A549 (cell line): ENCODE results near the gene TCF12. TPM values are rescaled to one million over a fixed set of nuclear protein-coding genes. Genes with fewer than 3 reads are reported as not detected.

Source experiments
- ATAC-seq, 2 experiments: fragments of 200-7000 bp in 1 of 2; fragments of >200 bp in 1 of 2; cut with Nextera tagmentation in 1 of 2; cut with Tn5 transposase in 1 of 2; 3 replicates each; pipeline versions ENCODE4 v1.8.0 to v1.9.1; 2018 to 2020; ENCODE audit warnings: mild to moderate bottlenecking in 1 of 2, moderate library complexity in 1 of 2
- CTCF ChIA-PET: fragments of 300-600 bp; sonication (Branson Sonifier 250); formaldehyde crosslinking; extraction: SDS; loops from one replicate; lab custom pipeline; 2021; ENCODE audit warnings: antibody characterized with exemption, inconsistent platforms; lab: Yijun Ruan, JAX
- POLR2A ChIA-PET: fragments of 350-600 bp; formaldehyde crosslinking; extraction: SDS; loops from one replicate; lab custom pipeline; 2021; ENCODE audit warnings: antibody characterized with exemption, inconsistent platforms; lab: Yijun Ruan, JAX
- DNase-seq, 2 experiments: peaks; one replicate each; pipeline versions ENCODE4 v3.0.0 to v3.0.0-alpha.2; 2011 to 2016; ENCODE audit warnings: low read depth in 1 of 2, low spot score in 1 of 2
- FAIRE-seq: peaks from 2 replicates; lab custom pipeline; 2011; peaks lifted over from hg19 to GRCh38; lab: Jason Lieb, UNC
- H3K27ac ChIP-seq, 2 experiments: fragments of >200 bp; sonication (Bioruptor Twin); formaldehyde crosslinking; 3 replicates each; pipeline ENCODE4 v1.5.1; 2016 to 2017
- H3K4me1 ChIP-seq: fragments of >200 bp; sonication (Bioruptor Twin); formaldehyde crosslinking; 3 replicates; pipeline ENCODE4 v1.6.1; 2016
- H3K4me2 ChIP-seq: fragments of >200 bp; sonication (Bioruptor Twin); formaldehyde crosslinking; 3 replicates; pipeline ENCODE4 v1.6.1; 2016
- H3K4me3 ChIP-seq: fragments of >200 bp; sonication (Bioruptor Twin); formaldehyde crosslinking; 3 replicates; pipeline ENCODE4 v1.5.1; 2016
- H3K9me3 ChIP-seq: fragments of >200 bp; sonication (Bioruptor Twin); formaldehyde crosslinking; 3 replicates; pipeline ENCODE4 v1.6.1; 2016
- BCL3 ChIP-seq: fragments of >200 bp; sonication (Bioruptor Twin); formaldehyde crosslinking; IDR thresholded peaks from 3 replicates; pipeline ENCODE4 v1.6.1; 2016
- CBX8 ChIP-seq: fragments of 200-600 bp; sonication (generic); IDR thresholded peaks from 2 replicates; pipeline ENCODE4 v1.6.1; 2016
- CEBPB ChIP-seq, 2 experiments: fragments of >200 bp in 1 of 2; sonication (Bioruptor Twin) in 1 of 2; formaldehyde crosslinking in 1 of 2; IDR thresholded peaks; 2 replicates each; pipeline ENCODE4 v1.6.1; 2012 to 2016
- CHD2 ChIP-seq: fragments of 150-350 bp; IDR thresholded peaks from 2 replicates; pipeline ENCODE4 v1.6.1; 2014; ENCODE audit warnings: low read length; ENCODE audit not compliant: partially characterized antibody
- CHD4 ChIP-seq: fragments of 200-600 bp; sonication (generic); IDR thresholded peaks from 2 replicates; pipeline ENCODE4 v1.6.1; 2016; ENCODE audit warnings: antibody characterized with exemption, mild to moderate bottlenecking, borderline replicate concordance
- EHF ChIP-seq: fragments of 250-450 bp; sonication (Bioruptor Pico); IDR thresholded peaks from 2 replicates; pipeline ENCODE4 v1.5.0; 2020; ENCODE audit warnings: mild to moderate bottlenecking
- EP300 ChIP-seq, 2 experiments: fragments of >200 bp; sonication (Bioruptor Twin); formaldehyde crosslinking; IDR thresholded peaks; 2 replicates in 1 of 2; 3 replicates in 1 of 2; pipeline ENCODE4 v1.6.1; 2016 to 2017
- FOSL2 ChIP-seq, 2 experiments: fragments of 450-650 bp in 1 of 2; fragments of >200 bp in 1 of 2; sonication (Bioruptor Twin) in 1 of 2; formaldehyde crosslinking; IDR thresholded peaks; 2 replicates each; pipeline versions ENCODE4 v1.5.0 to v1.6.1; 2016 to 2020; ENCODE audit warnings: mild to moderate bottlenecking in 1 of 2, moderate library complexity in 1 of 2
- HDAC2 ChIP-seq: fragments of 200-600 bp; sonication (generic); IDR thresholded peaks from 2 replicates; pipeline ENCODE4 v1.6.1; 2016
- HOXA7 ChIP-seq: fragments of 250-450 bp; sonication (Bioruptor Pico); IDR thresholded peaks from 2 replicates; pipeline ENCODE4 v1.5.0; 2020; ENCODE audit warnings: mild to moderate bottlenecking, moderate library complexity
- HOXB5 ChIP-seq: fragments of 250-450 bp; sonication (Bioruptor Pico); IDR thresholded peaks from 2 replicates; pipeline ENCODE4 v1.5.0; 2020; ENCODE audit warnings: mild to moderate bottlenecking, moderate library complexity
- KDM1A ChIP-seq: fragments of 200-600 bp; sonication (generic); IDR thresholded peaks from 2 replicates; pipeline ENCODE4 v1.6.1; 2016; ENCODE audit warnings: low read depth, mild to moderate bottlenecking
- MAFK ChIP-seq: fragments of 450-650 bp; IDR thresholded peaks from 2 replicates; pipeline ENCODE4 v1.6.1; 2014; ENCODE audit not compliant: partially characterized antibody
- MAZ ChIP-seq: fragments of 150-350 bp; IDR thresholded peaks from 2 replicates; pipeline ENCODE4 v1.6.1; 2014; ENCODE audit warnings: antibody characterized with exemption, low read depth, low read length, borderline replicate concordance
- MYC ChIP-seq: IDR thresholded peaks from 2 replicates; pipeline ENCODE4 v1.6.1; 2012; ENCODE audit warnings: mild to moderate bottlenecking, inconsistent platforms, low read length, improper control_type of control experiment, borderline replicate concordance
- NFE2L2 ChIP-seq: fragments of 150-350 bp; conservative IDR thresholded peaks from 2 replicates; pipeline ENCODE4 v1.6.1; 2014; ENCODE audit warnings: low read length
- PHF8 ChIP-seq: fragments of 200-600 bp; sonication (generic); IDR thresholded peaks from 2 replicates; pipeline ENCODE4 v1.6.1; 2016; ENCODE audit warnings: low read depth, mild to moderate bottlenecking, antibody characterized with exemption, moderate library complexity, borderline replicate concordance
- POLR2AphosphoS2 ChIP-seq: conservative IDR thresholded peaks from 2 replicates; pipeline ENCODE4 v1.6.1; 2012; ENCODE audit warnings: low read length, improper control_type of control experiment, inconsistent platforms
- RAD21 ChIP-seq, 2 experiments: fragments of >200 bp in 1 of 2; sonication (Bioruptor Twin) in 1 of 2; formaldehyde crosslinking in 1 of 2; IDR thresholded peaks in 1 of 2; conservative IDR thresholded peaks in 1 of 2; 2 replicates in 1 of 2; 3 replicates in 1 of 2; pipeline ENCODE4 v1.6.1; 2012 to 2018; ENCODE audit warnings: inconsistent platforms in 1 of 2
- RARB ChIP-seq: fragments of 250-450 bp; sonication (Bioruptor Pico); IDR thresholded peaks from 2 replicates; pipeline ENCODE4 v1.8.0; 2021; ENCODE audit warnings: mild to moderate bottlenecking, moderate library complexity
- RFX5 ChIP-seq: fragments of 450-650 bp; IDR thresholded peaks from 2 replicates; pipeline ENCODE4 v1.7.1; 2014; ENCODE audit warnings: antibody characterized with exemption, mild to moderate bottlenecking, moderate library complexity
- RNF2 ChIP-seq: fragments of 200-600 bp; sonication (generic); IDR thresholded peaks from 2 replicates; pipeline ENCODE4 v1.6.1; 2016; ENCODE audit warnings: low read depth, mild to moderate bottlenecking, antibody characterized with exemption, moderate library complexity, borderline replicate concordance
- SMC3 ChIP-seq: fragments of >200 bp; sonication (Bioruptor Twin); formaldehyde crosslinking; IDR thresholded peaks from 3 replicates; pipeline ENCODE4 v1.6.1; 2018; ENCODE audit warnings: inconsistent platforms
- TFCP2L1 ChIP-seq: fragments of 250-450 bp; sonication (Bioruptor Pico); IDR thresholded peaks from 2 replicates; pipeline ENCODE4 v1.5.0; 2021; ENCODE audit warnings: mild to moderate bottlenecking
- ZNF302 ChIP-seq: fragments of 250-450 bp; sonication (Bioruptor Pico); IDR thresholded peaks from 2 replicates; pipeline ENCODE4 v1.9.0; 2021; ENCODE audit warnings: inconsistent platforms, mild to moderate bottlenecking, moderate library complexity
- ZSCAN20 ChIP-seq: fragments of 250-450 bp; sonication (Bioruptor Pico); IDR thresholded peaks from 2 replicates; pipeline ENCODE4 v1.8.0; 2022; ENCODE audit warnings: mild to moderate bottlenecking, moderate library complexity
- WGBS: methylation state at CpG from one replicate; pipeline ENCODE4 v1.1.6; 2017; ENCODE audit errors: missing lambda C conversion rate; 5-methylcytosine and 5-hydroxymethylcytosine counted together
- polyA plus RNA-seq, 4 experiments: library from polyadenylated mRNA; depleted of rRNA in 3 of 4; stranded (reverse); fragments of >200 nt; fragmentation: RNase III in 1 of 4; extraction: RNeasy Plus Mini Kit Qiagen cat#74134 plus additional on column Dnase treatment in 1 of 4; gene quantifications; 2 replicates in 3 of 4; 3 replicates in 1 of 4; pipeline ENCODE4 v1.2.3, GENCODE V29; 2011 to 2017
- TF ChIP-seq, protein P1 (sequence below): IDR thresholded peaks from 2 replicates; pipeline ENCODE4 v1.6.1; 2012
- TF ChIP-seq, protein P2 (sequence below): IDR thresholded peaks from 2 replicates; pipeline ENCODE4 v1.6.1; 2012

The TCF12 gene
- polyA plus RNA-seq, 2 of the 4 experiments (the other 2 are of a cell fraction): 36.3 to 121 TPM

GRCh38 chr15:57330619-57331340 is 412.3 kb downstream of the TCF12 start:
- WGBS: 66% methylated on average over 14 of the region's 14 CpGs
- DNase-seq (no peak), FAIRE-seq (no peak), ATAC-seq (no peak)
- no peak overlapping the region for H3K27ac ChIP-seq
- TF ChIP-seq NFE2L2 (no peak), CHD4 (no peak), MYC (no peak), PHF8 (no peak), BCL3 (no peak), HOXB5 (CRISPR knock-in tag) (no peak), MAFK (no peak), ZSCAN20 (CRISPR knock-in tag) (no peak), RARB (CRISPR knock-in tag) (no peak)
- TF ChIP-seq, protein P1, sequence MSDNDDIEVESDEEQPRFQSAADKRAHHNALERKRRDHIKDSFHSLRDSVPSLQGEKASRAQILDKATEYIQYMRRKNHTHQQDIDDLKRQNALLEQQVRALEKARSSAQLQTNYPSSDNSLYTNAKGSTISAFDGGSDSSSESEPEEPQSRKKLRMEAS: no peak
- peaks cover 12% of the 10 kb centered on the region; the same call in 2 of the 3 replicates for H3K4me1 ChIP-seq
- no peak overlapping the region for H3K4me2 ChIP-seq
- no peak overlapping the region for H3K4me3 ChIP-seq
- no peaks in the 10 kb centered on the region for H3K9me3 ChIP-seq
- POLR2A ChIA-PET: no interaction called here
- CTCF ChIA-PET: interaction anchor here (1.1 to 7.5 kb wide), 5 partner anchors 10 to 840 kb away, joined by 3 to 98 read pairs (median 15); no protein-coding TSS in a partner anchor

DNA sequence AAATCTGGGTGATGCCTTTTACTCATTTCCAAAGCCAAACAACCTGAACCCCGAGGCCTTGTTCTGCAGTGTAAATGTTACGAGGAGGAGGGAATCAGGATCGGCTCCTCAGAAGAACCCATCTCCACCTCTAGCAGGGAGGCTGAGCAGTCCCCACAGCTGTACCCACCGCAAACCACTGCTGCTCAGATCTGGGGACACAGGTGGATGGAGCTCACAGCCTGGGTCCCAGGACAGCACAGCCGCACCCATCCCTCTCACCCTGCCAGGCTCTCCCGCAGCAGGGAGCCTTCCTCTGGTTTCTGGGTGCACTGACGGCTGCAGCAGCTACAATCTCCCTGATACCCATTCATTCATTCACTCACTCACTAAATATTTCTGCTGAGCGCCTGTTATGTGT is 413.9 kb downstream of the TCF12 start:
- ATAC-seq (no peak), DNase-seq (no peak), FAIRE-seq (no peak)
- ChIA-PET CTCF (interaction anchor here (1.0 to 7.5 kb wide), 5 partner anchors 9 to 209 kb away, joined by 3 to 98 read pairs (median 5); no protein-coding TSS in a partner anchor), POLR2A (no interaction called here)
- H3K4me2 ChIP-seq: no peak overlapping the region
- peaks cover 12% of the 10 kb centered on the region; the same call in 2 of the 3 replicates for H3K4me1 ChIP-seq
- H3K4me3 ChIP-seq: no peak overlapping the region
- H3K27ac ChIP-seq: no peak overlapping the region
- no peaks in the 10 kb centered on the region for H3K9me3 ChIP-seq
- TF ChIP-seq CHD2: no peak
- no peak for TF ChIP-seq RFX5
- TF ChIP-seq CEBPB (IDR thresholded peaks at IDR 0.05): no peak
- TF ChIP-seq CBX8: no peak
- no peak for TF ChIP-seq HDAC2
- TF ChIP-seq EP300 (IDR thresholded peaks at IDR 0.05): no peak
- TF ChIP-seq RNF2: no peak
- TF ChIP-seq HOXA7 (CRISPR knock-in tag): no peak
- no peak for TF ChIP-seq ZNF302 (CRISPR knock-in tag)
- no peak for TF ChIP-seq EHF (CRISPR knock-in tag)
- TF ChIP-seq MAZ: no peak
- WGBS: 88% methylated on average over 8 of the region's 8 CpGs

DNA sequence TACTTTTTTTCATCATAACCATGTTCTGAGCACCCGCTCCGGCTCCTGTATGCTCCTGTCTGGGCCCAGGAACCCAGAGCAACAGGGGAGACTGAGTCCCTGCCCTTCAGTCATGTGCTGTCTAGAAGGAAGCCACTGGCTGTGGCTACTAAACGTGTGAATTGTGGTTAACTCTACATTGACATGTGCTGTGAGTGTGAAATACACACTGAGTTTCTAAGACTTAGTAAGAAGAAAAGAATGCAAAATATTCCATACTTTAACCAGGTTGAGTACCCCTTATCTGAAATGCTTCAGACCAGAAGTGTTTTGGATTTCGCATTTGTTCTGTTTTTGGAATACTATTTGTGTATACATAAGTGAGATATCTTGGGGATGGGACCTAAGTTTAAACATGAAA is 415.0 kb downstream of the TCF12 start:
- FAIRE-seq (no peak), ATAC-seq (no peak), DNase-seq (no peak)
- Histone ChIP-seq H3K4me1 (peaks cover 12% of the 10 kb centered on the region; the same call in 2 of the 3 replicates), H3K4me2 (no peak overlapping the region), H3K9me3 (no peaks in the 10 kb centered on the region), H3K4me3 (no peak overlapping the region), H3K27ac (no peak overlapping the region)
- CTCF ChIA-PET: interaction anchor here (1.0 to 17.5 kb wide), 7 partner anchors 8 to 211 kb away, joined by 4 to 512 read pairs (median 11); no protein-coding TSS in a partner anchor
- no peak for TF ChIP-seq POLR2AphosphoS2
- TF ChIP-seq PHF8: no peak
- no peak for TF ChIP-seq CHD4
- no peak for TF ChIP-seq CEBPB (IDR thresholded peaks at IDR 0.05)
- TF ChIP-seq TFCP2L1 (CRISPR knock-in tag): no peak
- TF ChIP-seq, protein P1: no peak
- TF ChIP-seq ZSCAN20 (CRISPR knock-in tag): no peak
- no peak for TF ChIP-seq BCL3
- no peak for TF ChIP-seq KDM1A
- no peak for TF ChIP-seq FOSL2 (IDR thresholded peaks at IDR 0.05)
- TF ChIP-seq FOSL2 (CRISPR knock-in tag; IDR thresholded peaks at IDR 0.05): no peak
- no peak for TF ChIP-seq RAD21 (conservative IDR thresholded peaks at IDR 0.05 in 1 of 2, IDR thresholded peaks at IDR 0.05 in 1 of 2)
- TF ChIP-seq, protein P2, sequence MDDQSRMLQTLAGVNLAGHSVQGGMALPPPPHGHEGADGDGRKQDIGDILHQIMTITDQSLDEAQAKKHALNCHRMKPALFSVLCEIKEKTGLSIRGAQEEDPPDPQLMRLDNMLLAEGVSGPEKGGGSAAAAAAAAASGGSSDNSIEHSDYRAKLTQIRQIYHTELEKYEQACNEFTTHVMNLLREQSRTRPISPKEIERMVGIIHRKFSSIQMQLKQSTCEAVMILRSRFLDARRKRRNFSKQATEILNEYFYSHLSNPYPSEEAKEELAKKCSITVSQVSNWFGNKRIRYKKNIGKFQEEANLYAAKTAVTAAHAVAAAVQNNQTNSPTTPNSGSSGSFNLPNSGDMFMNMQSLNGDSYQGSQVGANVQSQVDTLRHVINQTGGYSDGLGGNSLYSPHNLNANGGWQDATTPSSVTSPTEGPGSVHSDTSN: no peak
- no peak for TF ChIP-seq SMC3
- POLR2A ChIA-PET: no interaction called here
- 74% methylated on average over 4 of the region's 4 CpGs for WGBS
